Kidney tubule cell (primary cell): Measurements from ENCODE around the gene MGP.

Experiments
- DNase-seq: peaks from one replicate; pipeline ENCODE4 v3.0.0-alpha.2; 2018; ENCODE audit warnings: low spot score

MGP gene

DNA sequence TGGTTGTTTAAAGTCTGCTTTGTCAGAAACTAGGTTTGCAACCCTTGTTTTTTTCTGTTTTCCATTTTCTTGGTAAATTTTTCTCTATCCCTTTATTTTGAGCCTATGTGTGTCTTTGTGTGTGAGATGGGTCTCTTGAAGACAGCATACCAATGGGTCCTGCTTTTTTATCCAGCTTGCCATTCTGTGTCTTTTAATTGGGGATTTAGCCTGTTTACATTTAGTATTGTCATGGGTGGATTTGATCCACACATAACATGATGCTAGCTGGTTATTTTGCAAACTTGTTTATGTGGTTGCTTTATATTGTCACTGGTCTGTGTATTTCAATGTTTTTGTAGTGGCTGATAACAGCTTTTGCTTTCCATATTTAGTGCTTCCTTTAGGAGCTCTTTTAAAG is 25.2 kb downstream of the MGP start:
- no peak for DNase-seq

DNA sequence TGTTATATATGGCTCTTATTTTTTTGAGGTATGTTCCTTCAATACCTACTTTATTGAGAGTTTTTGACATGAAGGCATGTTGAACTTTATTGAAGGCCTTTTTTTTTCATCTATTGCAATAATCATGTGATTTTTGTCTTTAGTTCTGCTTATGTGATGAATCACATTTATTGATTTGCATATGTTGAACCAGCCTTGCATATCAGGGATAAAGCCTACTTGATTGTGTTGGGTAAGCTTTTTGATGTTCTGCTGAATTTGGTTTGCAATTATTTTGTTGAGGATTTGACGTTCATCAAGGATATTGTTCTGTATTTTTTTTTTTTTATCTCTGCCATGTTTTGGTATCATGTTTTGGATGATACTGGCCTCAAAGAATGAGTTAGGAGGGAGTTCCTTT is 27.1 kb downstream of the MGP start:
- no peak for DNase-seq

DNA sequence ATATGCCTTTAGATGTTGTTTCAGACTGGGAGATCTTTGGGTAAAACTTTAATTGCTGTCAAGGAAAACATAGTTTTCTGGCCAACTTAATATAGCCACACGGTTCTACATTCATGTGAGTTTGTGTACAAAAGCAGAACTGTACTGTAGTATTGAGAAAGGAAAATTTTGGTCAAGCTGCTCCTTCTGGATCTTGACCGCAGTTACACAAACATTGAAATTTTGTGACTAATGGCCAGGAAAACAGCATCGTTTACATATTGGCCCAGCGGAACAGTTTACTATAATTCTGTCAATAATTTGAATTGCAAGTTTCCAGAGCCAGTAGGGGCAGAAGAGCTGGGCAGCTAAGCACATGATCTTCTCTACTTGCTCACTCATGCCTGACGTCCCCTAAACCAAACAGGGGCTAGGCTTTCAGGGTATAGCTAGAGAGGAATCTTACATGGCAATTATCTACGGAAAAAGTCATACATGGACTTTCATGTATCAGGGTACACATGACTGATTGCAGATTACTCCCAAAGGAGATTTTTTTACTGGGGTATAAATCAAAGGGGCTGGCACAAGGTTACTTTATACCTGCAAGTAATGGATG is 31.0 kb downstream of the MGP start:
- DNase-seq, result no peak

DNA sequence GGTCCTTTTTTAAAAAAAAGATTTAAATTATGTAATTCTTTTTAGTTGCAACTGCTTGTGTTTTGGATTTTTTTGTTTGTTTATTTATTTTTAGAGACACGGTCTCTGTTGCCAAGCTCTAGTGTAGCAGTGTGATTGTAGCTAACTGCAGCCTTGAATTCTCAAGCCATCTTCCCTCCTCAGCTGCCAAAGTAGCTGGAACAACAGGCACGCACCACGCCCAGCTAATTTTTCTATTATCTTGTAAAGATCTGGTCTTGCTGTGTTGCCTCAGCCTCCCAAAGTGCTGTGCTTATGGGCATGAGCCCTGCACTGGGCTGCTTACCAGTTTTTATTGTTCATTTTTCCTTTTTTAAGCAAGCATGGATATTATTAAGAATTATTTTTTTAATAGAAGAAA is 31.7 kb downstream of the MGP start:
- no peak for DNase-seq

DNA sequence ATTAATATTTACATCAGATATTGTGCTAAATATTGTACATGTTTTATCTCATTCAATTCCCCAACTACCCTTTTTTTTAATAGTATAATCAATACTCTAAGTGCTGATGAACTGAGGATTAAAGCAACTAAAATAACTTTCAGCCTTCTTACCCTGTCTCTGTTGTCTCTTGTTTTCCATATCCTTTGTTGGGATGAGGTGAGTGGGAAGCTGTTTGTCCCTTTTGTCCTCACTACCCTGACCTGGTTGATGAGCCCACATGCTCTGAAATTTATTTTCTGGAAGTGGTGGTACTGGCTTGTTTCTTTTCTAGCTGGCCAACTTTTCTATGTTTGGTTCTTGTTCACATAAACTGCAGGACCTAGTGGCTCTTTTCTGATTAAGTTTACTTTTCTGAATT is 32.8 kb downstream of the MGP start:
- no peak for DNase-seq

DNA sequence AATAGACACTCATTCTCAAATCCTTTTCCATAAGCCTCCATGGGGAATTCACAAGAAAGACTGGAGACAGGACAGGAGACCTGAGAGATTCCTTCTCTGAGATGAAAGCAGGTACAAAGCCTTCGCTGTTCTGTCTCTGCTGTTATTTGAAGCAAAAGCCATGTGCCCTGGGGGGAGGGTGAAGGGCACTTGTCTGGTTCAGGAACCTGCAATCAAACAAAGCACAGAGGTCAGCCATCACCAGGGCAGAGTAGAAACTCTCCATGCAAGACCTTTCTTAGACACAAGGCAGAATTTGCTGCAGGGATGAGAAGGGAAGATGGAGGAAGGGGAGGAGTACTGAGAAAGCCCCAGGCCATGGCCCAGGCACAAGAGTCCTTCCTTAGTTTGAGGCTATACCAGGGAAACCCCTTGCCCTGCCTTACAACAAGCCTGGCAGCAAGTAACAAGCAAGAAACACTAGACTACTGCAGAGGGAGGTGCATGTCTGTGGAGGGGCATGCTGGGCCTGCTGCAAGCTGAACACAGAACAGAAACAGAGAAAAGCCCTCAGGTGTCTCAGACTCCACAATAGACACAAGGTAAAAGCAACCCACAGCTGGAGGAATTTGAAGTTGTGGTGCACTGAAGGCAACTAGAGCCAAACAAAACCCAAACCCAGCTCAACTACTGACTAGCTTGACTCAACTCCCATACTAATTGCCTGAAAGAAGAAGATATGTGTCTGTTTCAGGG is 34.6 kb downstream of the MGP start:
- DNase-seq, result no peak

DNA sequence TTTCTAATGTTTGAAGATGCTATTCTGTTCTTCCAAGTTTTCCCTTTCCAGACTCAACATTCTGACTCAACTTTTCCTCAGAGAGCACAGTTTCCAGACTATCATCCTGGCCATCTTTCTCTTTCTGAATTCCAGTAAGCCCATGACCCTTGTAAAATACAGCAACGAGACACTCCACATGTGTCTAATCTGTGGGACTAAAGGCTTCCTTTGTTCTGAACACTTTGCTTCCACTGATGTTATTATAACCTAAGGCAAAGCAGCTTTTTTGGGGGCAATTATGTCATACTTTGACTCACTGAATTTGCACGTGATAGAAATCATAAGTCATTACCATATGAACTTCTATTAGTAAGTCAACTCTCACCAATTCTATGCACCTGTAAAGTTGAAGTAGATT is 36.0 kb downstream of the MGP start:
- DNase-seq, result no peak

DNA sequence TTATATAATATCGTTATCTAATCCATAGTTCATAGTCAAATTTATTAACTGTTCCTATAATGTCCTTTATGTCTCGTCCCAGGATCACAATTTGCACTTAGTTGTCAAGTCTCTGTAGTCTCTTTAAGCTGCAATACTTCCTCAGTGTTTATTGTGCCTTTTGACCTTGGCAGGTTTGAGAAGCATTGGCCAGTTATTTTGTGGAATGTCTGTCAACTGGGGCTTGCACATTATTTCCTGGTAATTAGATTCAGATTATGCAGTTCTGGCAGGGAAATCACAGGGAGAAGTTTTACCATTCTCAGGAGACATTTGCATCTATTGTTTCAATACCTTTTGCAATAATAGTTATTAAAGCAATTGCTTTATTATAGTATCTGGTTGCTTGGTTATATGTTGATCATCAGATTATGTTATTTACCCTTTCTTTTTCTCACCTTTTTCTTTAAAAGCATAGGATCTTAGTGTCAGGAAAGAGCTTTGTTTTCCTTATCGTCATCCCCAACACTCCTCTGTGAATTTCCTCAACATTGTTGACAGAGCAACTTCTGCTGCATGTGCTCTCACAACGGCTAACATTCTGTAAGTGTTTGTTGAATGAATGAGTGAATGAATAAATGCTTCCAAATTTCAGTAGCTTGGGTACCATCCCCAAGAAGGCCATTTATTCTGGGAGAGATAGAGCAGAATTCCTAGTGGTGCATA is 38.6 kb downstream of the MGP start:
- DNase-seq, result no peak

DNA sequence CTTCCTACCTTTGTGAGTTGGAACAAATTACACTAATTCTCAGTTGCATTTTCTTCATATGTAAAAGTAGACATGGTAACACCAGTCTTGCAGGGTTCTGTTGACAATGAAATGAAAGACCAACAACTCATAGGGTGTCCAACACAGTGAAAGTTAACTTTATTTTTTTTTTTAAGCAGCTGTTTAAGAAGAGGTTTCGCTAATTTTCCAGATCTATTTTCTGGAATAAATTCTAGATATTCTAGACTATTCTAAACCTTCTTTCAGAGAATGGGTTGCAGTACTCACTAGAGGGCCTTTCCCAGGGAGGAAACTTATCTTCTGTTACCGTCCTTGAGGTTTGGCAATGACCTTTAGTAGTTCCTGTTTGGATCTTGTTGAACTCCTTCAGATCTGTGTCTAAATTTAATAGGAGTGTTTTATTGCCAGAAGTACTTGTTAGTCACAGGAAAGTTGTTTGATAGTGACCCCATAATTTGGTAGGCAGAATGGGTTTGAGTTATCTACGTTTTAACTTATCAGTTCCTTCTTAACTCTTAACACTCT is 39.5 kb downstream of the MGP start:
- no peak for DNase-seq

DNA sequence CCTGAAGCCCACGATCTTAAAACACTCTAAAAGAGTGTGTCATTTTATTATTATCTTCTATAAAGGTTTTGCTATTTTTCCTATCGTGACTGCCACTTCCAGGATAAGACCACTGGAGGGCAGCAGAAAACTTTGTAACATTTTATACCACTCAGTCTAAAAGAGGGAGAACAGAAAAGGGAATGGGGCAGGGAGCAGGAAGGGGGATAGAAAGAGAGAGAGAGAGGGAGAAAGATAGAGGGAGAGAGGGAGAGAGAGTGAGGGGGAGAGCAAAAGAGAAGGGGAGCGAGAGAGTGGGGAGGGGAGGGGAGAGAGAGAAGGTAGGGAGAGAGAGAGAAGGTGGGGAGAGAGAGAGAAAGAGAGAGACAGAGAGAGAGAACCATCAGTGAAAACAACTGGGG is 40.3 kb downstream of the MGP start:
- DNase-seq, result peak; percentile 70

DNA sequence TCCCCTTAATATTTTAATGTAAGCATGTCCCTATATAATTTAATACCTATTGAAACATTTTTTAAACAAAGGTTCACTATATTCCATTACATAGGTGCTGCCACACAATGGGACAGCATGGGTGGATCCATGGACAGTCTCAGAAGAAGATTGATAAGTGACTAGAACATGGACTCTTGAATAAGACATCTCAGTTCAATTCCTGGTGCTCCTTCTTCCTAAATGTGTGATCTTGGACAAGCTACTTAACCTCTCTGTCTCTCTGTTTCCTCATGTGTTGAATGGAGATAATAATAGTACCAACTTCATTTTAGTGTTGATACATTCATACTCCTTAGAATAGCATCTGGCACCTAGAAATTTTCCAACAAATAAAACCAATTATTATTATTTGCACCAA is 41.3 kb downstream of the MGP start:
- DNase-seq, result no peak

DNA sequence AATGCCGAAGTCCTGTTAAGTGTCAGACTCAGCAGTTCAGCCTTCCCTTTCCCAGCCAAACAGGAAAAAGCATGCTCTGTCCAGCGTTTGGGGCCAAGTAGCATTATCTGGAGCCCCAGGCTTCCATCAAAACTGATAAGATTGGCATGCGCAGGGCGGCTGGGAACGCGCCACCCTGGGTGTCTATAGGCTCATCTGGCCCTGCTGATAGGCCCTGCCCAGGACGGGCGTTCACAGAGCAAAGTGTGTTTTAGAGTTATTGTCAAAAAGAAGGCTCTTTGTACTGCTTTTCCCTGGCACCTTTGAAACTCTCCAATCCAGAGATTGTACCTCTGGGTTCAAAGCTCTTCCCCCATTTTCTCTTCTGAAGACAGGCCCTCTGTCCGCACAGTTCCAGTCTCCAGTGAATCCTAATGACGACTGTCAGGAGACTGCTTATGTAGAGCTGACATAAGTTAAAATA is 42.2 kb downstream of the MGP start, which contains the start of gene ART4:
Gene ART4 (minus strand): TSS at position 102 of the 463 bp plus-strand sequence. CDS start 413 bp downstream, outside the sequence.
- DNase-seq, result no peak

DNA sequence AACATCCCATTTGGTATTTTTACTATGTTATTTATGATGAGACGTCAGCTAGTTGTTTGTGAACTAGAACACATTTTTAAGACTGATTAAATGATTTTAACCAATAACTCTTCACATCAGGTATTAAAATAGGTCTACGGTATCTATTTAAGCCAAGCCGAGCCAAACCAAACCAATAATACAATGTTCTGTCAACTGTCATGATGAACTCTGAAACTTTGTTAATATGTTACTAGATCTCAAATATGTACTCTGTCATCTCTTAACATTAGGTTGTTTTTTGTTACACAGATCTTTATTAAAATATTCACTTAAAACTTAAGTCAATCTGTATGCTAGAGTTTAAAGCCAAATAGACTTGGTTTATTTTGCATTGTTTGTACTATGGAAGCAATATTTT is 43.3 kb downstream of the MGP start:
- no peak for DNase-seq

DNA sequence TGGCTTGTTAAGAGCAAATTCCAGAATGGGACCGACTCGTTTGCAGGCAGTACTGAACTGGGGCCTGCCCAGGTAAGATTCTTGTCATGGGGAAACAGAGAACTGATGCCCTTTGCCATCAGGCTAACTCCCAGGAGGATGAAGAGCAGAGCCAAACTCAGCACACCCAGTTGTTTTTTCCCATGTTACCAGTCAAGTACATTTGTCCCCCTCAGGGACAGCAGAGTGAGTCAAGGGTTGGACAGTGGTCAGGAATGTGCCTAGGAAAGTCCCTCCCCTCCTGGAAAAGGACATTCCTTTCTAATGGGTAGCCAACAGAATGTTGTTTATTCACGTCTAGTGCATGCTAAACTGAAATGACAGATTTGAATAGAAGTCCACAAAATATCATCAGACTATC is 43.9 kb downstream of the MGP start:
- peak; percentile 87 for DNase-seq

DNA sequence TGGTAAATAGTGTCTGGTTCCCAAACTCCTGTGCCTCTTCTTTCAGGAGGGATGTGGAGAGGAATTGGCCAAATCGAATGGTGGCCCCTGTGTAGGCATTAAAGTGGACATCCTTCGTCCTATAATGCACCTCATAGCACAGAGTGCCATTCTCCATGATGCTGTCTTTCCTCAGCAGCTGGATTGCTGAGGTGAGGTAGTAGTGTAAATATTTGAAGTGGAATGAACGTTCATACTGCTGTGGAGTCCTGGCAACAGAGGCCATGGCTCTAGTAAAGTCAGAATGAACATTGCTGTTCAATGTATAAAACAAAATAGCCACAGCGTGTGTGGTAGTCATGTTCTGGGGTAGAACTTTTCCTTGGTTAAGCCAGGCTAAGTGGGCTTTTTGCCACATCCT is 45.0 kb downstream of the MGP start:
- no peak for DNase-seq

DNA sequence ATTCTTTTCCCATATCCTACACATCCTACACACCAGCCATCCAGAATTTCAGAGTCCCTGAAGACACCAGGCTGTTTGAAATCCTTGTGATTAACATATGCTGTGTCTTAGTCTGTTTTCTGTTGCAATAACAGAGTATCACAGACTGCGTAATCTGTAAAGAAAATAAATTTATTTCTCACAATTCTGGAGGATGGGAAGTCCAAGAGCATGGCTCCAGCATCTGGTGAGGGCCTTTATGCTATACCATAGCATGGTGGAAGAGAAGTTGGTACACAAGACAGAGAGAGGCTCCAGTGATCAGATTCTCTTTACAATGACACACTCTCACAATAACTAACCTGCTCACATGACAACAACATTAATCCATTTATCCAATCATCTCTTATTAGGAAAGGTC is 46.4 kb downstream of the MGP start:
- DNase-seq, result no peak

DNA sequence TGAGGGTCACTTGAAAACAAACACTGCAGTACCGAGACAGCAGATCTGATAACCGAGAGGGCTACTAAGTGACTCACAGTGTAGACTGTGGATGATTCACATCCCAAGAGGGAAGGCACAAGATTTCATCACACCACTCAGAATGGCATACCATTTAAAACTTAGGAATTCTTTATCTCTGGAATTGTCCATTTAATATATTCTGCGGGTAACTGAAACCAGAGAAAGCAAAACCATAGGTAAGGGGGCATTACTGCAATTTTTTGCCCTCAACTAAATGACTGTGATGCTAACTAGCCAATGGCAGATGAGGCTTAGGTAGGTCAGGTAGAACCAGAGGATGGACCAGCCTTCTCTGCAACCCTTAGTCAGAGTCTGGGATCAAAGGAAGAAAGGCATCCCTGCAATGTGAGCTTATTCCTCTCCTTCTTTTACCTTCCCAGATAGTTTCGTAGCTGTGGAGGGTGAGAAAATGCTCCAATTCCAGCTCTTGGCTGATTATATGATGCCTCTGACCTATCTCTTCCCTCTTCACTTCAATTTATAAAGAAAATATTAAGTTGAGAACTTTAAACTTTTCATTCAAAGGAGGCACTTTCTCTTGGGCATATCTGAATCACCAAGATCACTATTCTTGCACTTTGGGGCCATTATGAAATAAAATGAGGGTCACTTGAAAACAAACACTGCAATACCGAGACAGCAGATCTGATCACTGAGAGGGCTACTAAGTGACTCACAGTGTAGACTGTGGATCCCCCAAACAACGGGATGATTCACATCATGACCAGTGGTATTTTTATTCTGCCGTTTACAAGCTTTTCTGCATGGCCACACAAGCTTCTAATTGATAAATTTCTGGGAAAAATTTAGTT is 49.1 kb downstream of the MGP start:
- peak; percentile 84 for DNase-seq

DNA sequence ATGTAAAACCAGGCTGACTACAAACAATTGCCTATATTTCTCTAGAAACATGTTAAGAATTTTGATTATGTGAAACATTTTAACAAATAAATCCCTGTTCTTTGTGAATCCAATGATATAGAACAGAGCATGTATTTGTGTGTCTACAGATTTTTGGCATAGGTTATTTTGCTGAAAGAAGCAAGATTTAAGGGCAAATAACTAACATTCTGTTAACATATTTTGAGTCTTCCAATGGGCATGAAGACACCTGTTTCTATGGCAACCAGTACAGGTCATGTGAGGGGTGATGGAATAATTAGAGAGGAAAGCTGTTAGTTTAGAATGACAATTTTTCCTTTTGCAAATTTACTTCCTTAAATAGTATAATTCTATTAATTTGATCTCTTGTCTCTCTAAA is 51.1 kb downstream of the MGP start:
- no peak for DNase-seq

DNA sequence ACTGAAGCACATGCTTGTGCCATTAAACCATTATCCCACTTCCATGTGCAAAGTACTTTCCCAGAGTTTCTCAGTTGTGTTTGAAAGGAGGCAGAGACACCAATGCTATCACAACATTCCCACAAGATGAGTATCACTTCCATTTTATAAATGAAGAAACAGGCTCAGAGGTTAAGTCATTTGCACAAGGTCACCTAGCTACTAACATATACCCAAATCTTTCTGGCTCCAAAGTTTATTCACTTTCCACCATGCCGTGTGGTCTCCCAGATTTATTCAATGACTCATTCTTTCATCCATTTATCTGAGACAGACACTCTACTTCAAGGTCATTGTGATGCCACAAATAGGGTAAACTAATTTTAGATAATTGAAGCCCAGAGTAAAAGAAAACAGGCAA is 51.7 kb downstream of the MGP start:
- DNase-seq, result no peak

DNA sequence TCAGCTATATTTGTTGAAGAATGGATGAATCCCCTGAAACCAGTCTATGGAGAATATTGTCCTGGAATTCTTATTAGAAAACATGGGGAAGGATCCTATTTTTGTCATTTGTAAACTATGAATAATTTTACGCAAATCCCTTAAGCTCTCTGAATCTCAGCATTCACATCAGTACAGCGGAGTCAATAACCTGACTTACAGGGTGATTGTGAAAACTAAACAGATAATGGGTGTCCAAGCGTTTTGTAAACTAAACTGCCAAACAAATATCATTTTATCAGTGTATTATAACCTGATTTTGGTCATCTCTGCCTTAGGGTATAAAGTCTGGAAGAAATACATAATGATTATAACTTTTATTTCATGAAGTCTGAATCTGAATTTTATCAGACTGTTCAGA is 52.3 kb downstream of the MGP start:
- no peak for DNase-seq
